ENCODE measurements around the gene ACCSL.

Gene ACCSL

DNA sequence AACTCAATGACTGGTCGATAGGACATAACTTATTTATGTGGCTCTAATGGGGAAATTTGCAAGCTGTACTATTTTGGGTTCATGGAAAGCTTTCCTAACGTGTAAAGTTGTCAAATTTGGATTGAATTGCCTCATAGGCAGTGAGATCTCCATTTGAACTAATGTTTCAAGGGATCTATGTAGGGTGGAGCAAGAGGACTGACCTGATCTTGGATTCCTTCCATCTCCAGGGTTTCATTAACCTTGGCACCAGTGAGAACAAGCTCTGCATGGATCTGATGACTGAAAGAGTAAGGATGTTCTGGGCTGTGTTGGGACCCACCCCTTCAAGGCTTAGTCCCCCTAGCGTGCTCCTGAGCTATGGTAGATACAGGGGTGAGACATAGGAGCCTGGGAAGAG is 2.1 kb downstream of the ACCSL start:
- no peak for DNase-seq (ENCODE audit: insufficient read length, low spot score)
- no peak for FAIRE-seq

- DNase-seq (ENCODE audit: insufficient read length, low spot score) (no peak), FAIRE-seq (no peak)
Measured at GRCh38 chr11:44051171-44051570, 3.4 kb downstream of the ACCSL start.

- no peak for FAIRE-seq
Measured at GRCh38 chr11:44057340-44057739, 9.6 kb downstream of the ACCSL start.

DNA sequence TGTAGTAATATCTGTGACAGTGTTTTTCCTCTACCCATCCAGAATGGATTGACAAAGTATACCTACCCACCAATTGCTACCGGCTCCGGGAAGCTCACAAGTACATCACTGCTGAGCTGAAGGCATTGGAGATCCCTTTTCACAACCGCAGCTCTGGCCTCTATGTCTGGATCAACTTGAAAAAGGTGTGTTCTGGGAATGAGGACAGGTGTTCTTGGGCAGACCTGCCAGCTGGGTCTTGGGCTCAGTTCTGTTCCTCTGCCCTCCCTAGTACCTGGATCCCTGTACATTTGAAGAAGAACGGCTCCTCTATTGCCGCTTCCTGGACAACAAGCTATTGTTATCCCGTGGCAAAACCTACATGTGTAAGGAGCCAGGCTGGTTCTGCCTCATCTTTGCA is 10.5 kb downstream of the ACCSL start:
- FAIRE-seq (no peak), DNase-seq (ENCODE audit: insufficient read length, low spot score) (no peak)

More at GRCh38 chr11:44057340-44057739, 9.6 kb downstream of the ACCSL start:
- no peak for DNase-seq (ENCODE audit: insufficient read length, low spot score)

DNA sequence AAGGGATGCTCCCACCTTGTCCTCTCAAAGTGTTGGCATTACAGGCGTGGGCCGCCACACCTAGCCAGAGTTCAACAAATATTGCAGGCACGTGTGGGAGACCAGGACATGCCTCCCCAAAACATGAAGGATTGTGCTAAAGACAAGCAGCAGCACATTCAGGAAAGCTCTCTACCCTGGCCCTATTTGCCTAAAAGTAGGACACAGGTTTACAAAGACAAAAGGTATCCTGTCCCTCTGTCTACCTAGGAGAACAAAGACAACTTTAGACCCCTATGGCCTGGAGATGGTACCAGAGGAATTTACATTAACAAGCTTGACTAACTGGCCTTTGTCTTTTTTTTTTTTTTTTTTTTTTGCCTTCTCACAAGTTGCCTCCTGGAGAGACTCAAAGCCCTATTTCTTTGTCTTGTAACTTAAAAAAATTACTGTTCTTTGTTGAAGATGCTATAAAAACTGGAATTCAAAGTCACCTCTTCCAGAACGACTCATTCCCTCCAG is 17.4 kb downstream of the ACCSL start:
- no peak for DNase-seq (ENCODE audit: insufficient read length, low spot score)
- no peak for FAIRE-seq

DNA sequence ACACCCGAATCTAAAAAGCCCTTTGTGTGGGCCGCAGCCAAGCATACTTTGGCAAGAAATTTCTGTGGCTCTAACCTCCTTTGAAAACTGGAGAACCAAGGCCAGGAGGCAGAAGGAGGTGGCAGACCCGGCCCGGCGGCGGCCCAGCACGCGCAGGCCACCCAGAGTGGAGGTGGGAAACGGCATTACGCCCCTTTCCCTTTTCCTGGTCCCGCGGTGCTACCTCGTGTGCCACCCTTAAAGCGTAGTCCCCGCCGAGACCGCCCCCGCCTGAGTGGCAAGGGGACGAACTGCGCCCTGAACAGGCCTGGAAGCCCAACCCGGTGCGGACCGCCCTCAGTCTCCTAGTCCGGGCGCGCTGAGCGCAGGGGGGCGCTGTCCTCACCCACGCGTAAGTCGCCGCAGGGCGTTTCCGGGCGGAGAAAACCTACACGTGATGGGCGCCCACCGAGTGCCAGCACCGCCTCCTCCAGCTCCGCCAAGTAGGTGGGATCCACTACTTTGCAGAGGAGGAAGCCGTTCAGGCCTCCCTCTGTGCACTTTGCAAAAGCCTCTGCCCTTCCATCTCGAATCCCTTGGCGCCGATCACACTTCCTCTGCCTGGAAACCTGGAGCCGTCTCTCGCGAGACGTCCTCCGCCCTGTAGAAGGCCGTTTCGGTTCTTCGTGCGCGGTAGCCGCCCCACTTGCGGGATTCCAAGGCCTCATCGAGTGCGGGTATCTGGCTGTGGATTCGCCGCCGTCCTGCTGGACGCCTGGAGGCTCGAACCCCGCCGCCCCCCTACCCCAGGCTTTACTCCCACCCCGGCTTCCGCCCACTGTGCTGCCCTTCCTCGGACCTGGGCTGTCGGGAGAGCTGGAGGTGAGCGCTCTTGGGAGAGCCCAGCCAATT is 18.3 kb downstream of the ACCSL start, which contains the start of gene ACCS:
TSS of gene ACCS (plus strand) at position 430 of the 891 bp plus-strand sequence. CDS start 1,358 bp downstream, outside the sequence.
- FAIRE-seq (peak; percentile 83), DNase-seq (ENCODE audit: insufficient read length, low spot score) (peak; percentile 78)

GRCh38 chr11:44066732-44067141 is 19.0 kb downstream of the ACCSL start:
- FAIRE-seq = peak; percentile 9
- peak; percentile 24 for DNase-seq (ENCODE audit: insufficient read length, low spot score)

- DNase-seq (ENCODE audit: insufficient read length, low spot score) (no peak), FAIRE-seq (no peak)
Measured at GRCh38 chr11:44067266-44067665, 19.5 kb downstream of the ACCSL start.

- DNase-seq (ENCODE audit: insufficient read length, low spot score) = no peak
- no peak for FAIRE-seq
Measured at GRCh38 chr11:44068180-44068579, 20.4 kb downstream of the ACCSL start.

GRCh38 chr11:44071157-44071556 is 23.4 kb downstream of the ACCSL start:
- FAIRE-seq = no peak

DNA sequence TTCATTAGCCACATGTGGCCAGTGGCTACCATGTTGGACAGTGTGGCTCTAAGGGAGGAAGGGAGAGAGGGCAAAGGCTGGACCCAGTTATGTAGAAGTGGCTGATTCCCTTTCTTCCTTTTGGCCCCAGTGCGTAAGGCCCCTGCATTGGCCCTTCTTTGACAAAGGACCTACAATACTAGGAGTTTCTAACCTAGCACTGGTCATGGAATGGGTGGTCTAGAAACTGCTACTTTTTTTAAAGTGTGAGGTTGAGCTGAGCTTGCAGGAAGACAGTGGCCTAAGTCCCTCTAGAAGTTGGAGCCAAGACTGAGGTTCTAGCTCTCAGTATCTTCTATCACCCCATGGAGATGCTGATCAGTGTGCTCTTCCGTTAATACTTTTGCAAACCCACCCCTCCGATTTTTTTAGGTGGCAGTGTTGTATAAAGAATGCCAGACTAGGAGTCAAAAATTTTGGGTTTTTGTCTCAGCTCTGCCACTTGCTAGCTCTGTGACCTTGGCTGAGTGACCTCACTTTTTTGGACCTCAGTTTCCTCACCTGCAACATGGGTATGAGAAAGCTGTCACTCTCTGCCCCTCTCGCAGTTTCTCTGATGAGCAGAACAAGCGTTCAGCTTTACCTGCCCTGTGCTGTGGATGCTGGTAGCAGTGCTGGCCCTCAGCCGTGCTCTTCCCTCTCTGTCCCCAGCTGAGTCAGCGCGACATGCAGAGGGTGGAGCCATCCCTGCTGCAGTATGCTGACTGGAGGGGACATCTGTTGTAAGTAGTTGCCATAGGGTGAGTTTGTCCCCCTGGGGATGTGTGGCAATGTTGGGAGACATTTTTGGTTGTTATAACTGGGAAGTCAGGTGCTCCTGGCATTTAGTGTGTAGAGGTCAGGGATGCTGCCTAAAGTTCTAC is 25.2 kb downstream of the ACCSL start:
- FAIRE-seq = no peak
- DNase-seq (ENCODE audit: insufficient read length, low spot score) = no peak

More at GRCh38 chr11:44071157-44071556, 23.4 kb downstream of the ACCSL start:
- DNase-seq (ENCODE audit: insufficient read length, low spot score) = no peak

DNA sequence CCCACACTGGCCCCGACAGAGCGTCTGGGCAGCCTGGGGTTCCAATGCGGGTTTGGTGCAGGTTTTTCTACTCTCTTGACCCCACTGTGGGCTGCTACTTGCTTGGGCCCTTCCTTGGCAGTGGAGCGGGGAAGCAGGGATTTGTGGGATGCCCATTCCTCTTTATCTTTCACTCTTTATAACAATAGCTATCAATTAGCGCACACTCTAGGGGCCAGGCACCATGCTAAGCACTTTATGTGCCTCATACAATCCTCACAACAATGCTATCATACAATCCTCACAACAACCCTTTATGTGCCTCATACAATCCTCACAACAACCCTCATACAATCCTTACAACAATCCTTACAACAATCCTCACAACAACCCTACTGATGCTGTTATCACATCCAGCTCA is 31.0 kb downstream of the ACCSL start:
- DNase-seq (ENCODE audit: insufficient read length, low spot score) (no peak), FAIRE-seq (no peak)

- FAIRE-seq (no peak), DNase-seq (ENCODE audit: insufficient read length, low spot score) (no peak)
Measured at GRCh38 chr11:44079376-44079775, 31.6 kb downstream of the ACCSL start.

- DNase-seq (ENCODE audit: insufficient read length, low spot score) (no peak), FAIRE-seq (no peak)
Measured at GRCh38 chr11:44080951-44081350, 33.2 kb downstream of the ACCSL start.

DNA sequence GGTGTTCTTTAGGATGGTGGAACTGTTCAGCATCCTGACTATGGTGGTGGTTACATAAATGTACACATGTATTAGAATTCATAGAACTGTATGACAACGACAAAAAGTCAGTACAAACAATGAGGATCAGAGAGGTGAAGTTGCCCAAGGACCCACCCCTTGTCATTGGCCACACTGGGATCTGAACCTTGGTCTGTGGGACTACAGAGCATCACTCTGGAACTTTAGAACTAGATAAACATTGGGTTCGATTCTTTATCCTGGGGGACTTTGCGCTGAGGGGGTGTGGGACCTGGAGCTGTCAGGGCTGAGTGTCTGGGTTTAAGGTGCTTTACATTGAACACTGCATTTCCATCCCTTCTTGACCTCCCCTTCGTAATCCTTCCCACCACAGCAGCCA is 34.9 kb downstream of the ACCSL start:
- FAIRE-seq (no peak), DNase-seq (ENCODE audit: insufficient read length, low spot score) (no peak)

DNA sequence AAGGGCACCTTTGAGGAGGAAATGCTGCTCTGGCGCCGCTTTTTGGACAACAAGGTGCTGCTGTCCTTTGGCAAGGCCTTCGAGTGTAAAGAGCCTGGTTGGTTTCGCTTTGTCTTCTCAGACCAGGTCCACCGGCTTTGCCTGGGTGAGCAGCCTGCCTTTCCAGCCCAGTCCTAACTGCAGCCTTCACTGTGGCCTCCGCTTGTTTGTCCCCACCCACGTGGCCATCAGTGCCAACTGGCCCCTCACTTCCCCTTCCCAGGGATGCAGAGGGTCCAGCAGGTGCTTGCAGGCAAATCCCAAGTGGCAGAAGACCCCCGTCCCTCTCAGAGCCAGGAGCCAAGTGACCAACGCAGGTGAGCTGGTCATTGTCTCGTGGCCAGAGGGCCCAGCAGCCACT is 35.7 kb downstream of the ACCSL start:
- DNase-seq (ENCODE audit: insufficient read length, low spot score) = no peak
- no peak for FAIRE-seq

- FAIRE-seq = no peak
- DNase-seq (ENCODE audit: insufficient read length, low spot score) = no peak
Measured at GRCh38 chr11:44083906-44084305, 36.1 kb downstream of the ACCSL start.

DNA sequence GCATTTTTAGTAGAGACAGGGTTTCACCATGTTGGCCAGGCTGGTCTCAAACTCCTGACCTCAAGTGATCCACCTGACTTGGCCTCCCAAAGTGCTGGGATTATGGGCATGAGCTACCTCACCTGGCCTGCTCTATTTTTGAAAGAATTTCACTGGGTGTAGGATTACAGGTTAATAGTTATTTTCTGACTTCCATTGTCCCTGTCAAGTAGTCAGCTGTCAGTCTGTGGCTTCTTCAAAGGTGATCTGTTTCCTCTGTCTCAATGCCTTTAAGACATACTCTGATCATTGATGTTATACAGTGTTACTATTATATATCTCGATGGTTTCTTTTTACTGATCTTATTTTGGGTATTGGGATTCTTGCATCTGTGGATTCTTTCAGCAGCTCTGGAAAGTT is 37.5 kb downstream of the ACCSL start:
- no peak for FAIRE-seq
- DNase-seq (ENCODE audit: insufficient read length, low spot score) = no peak

GRCh38 chr11:44088377-44088776 is 40.6 kb downstream of the ACCSL start:
- no peak for DNase-seq (ENCODE audit: insufficient read length, low spot score)
- no peak for FAIRE-seq

DNA sequence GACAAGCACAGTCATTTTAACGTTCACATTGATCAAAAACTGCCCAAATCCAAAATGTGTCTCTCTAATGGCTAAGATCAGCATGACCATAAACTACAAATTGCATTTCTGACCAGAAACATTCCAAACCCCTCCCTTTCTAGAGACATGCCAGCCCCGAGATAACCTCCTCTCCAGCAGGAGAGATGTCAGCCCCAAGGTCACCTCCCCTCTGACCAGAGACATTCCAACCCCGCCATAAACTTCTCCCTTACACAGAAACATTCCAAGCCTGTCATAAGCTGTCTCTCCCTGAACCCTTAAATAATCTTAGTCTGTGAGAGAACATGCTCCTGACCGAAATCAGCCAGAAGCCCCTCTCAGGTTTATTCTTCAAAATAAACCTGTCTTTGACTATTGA is 41.1 kb downstream of the ACCSL start:
- FAIRE-seq (no peak), DNase-seq (ENCODE audit: insufficient read length, low spot score) (no peak)

- no peak for FAIRE-seq
- DNase-seq (ENCODE audit: insufficient read length, low spot score) = no peak
Measured at GRCh38 chr11:44090539-44090938, 42.8 kb downstream of the ACCSL start.

Measured in HTR-8/SVneo (cell line).